ENCODE data around the gene ZNF549. TPM values are rescaled to one million over a fixed set of nuclear protein-coding genes. Genes with fewer than 3 reads are reported as not detected.
"Not testable (repeated sequence)": the region's sequence is repeated elsewhere in the genome, so short reads cannot be mapped to it uniquely, and the experiment has no call there.

ZNF549 gene
- total RNA-seq, 1 experiment from 2014 or later: 5.0 TPM

DNA sequence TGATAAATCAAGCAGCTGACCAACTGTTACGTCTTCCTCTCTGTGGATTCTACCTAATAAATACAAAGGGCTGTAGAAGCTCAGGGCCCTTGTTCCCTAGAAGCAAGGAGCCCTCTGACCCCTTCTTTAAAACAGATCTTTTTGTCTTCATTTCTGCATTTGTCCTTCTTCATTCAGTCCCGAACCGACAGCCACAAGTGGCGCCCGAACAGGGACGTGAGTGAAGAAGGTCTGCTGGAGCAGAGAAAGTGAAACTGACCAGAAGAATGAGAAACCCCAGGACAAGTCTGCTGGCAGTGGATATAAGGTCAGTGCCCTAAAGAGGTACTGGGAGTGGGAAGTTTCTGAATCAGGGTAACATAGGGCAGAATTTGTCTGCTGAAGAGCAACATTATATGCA is 14.3 kb upstream of the ZNF549 start:
- Histone ChIP-seq H2AFZ (ENCODE audit: low read length) (no peak overlapping the region), H3K79me2 (ENCODE audit: low read length) (no peaks in the 10 kb centered on the region), H3K4me3 (ENCODE audit: low read length) (no peak overlapping the region; the same call in 1 of the 2 replicates), H3K9ac (ENCODE audit: low read length) (no peak overlapping the region), H3K27me3 (ENCODE audit: low read length) (no peaks in the 10 kb centered on the region), H3K9me2 (replicated peaks; ENCODE audit: low read length) (no peaks in the 10 kb centered on the region), H3K36me3 (ENCODE audit: low read depth, low read length) (peaks cover 87% of the 10 kb centered on the region), H3F3A (ENCODE audit: low read length, unreplicated experiment) (no peaks in the 10 kb centered on the region), H3K4me1 (ENCODE audit: insufficient read depth, low read length) (no peaks in the 10 kb centered on the region), H4K20me1 (ENCODE audit: low read length) (no peaks in the 10 kb centered on the region), H3K9me3 (ENCODE audit: low read length) (peaks cover 58% of the 10 kb centered on the region), H3K27ac (ENCODE audit: low read length) (no peak overlapping the region), H3K4me2 (ENCODE audit: low read length) (no peak overlapping the region)
- POLR2A ChIA-PET (ENCODE audit: unreplicated experiment): no interaction called here
- TF ChIP-seq, protein P1, sequence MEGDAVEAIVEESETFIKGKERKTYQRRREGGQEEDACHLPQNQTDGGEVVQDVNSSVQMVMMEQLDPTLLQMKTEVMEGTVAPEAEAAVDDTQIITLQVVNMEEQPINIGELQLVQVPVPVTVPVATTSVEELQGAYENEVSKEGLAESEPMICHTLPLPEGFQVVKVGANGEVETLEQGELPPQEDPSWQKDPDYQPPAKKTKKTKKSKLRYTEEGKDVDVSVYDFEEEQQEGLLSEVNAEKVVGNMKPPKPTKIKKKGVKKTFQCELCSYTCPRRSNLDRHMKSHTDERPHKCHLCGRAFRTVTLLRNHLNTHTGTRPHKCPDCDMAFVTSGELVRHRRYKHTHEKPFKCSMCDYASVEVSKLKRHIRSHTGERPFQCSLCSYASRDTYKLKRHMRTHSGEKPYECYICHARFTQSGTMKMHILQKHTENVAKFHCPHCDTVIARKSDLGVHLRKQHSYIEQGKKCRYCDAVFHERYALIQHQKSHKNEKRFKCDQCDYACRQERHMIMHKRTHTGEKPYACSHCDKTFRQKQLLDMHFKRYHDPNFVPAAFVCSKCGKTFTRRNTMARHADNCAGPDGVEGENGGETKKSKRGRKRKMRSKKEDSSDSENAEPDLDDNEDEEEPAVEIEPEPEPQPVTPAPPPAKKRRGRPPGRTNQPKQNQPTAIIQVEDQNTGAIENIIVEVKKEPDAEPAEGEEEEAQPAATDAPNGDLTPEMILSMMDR (conservative IDR thresholded peaks at IDR 0.05; ENCODE audit: low read depth, low read length): no peak
- TF ChIP-seq EZH2 (IDR thresholded peaks at IDR 0.05; ENCODE audit: low read length, unreplicated experiment): no peak
- TF ChIP-seq EZH2phosphoT487 (IDR thresholded peaks at IDR 0.05; ENCODE audit: borderline replicate concordance, low read length): no peak
- CTCF ChIA-PET: no interaction called here
- intact Hi-C loops (cut with micrococcal nuclease): no loop called here
- ATAC-seq (no peak), DNase-seq (no peak)
- BruUV-seq (replicated peaks): no TSS peak

DNA sequence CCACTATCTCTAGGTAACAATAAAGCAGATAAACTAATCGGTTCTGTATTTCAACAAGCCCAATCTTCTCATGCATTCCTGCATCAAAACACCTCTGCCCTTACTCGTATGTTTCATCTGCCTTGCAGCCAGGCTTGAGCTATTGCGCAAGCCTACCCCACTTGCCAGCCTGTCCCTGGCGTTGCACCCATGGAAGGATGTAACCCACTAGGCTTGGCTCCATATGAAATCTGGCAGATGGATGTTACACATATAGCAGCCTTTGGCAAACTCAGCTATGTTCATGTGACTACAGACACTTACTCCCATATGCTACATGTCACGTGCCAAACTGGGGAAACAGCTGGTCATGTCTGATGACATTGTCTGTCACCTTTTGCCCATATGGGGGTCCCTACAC is 11.9 kb upstream of the ZNF549 start:
- H2AFZ ChIP-seq (ENCODE audit: low read length): no peak overlapping the region

DNA sequence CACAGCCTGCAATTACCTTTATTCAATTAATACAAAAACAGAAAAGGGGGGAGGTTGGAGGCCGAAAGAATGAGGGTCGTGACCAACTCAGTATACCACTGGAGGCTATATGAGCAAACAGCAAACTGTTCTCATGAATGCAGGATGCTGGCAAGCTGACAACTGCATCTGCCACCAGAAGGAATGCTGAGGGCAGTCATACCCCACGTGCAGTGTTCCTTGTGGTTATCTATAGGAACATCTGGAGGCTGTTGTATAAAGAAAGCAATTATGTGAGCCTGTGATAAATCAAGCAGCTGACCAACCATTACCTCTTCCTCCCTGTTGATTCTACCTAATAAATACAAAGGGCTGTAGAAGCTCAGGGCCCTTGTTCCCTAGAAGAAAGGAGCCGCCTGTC is 9.1 kb upstream of the ZNF549 start:
- POLR2A ChIA-PET (ENCODE audit: unreplicated experiment): not testable (repeated sequence)

More for the DNA sequence above, 11.9 kb upstream of the ZNF549 start:
- Histone ChIP-seq H3K9me2 (replicated peaks; ENCODE audit: low read length) (no peaks in the 10 kb centered on the region), H3K9ac (ENCODE audit: low read length) (no peak overlapping the region), H3K79me2 (ENCODE audit: low read length) (no peaks in the 10 kb centered on the region), H3K4me1 (ENCODE audit: insufficient read depth, low read length) (no peaks in the 10 kb centered on the region), H3K27ac (ENCODE audit: low read length) (no peak overlapping the region), H4K20me1 (ENCODE audit: low read length) (no peaks in the 10 kb centered on the region), H3F3A (ENCODE audit: low read length, unreplicated experiment) (no peaks in the 10 kb centered on the region), H3K27me3 (ENCODE audit: low read length) (no peaks in the 10 kb centered on the region), H3K36me3 (ENCODE audit: low read depth, low read length) (peaks cover 67% of the 10 kb centered on the region), H3K4me2 (ENCODE audit: low read length) (no peak overlapping the region), H3K4me3 (ENCODE audit: low read length) (no peak overlapping the region), H3K9me3 (ENCODE audit: low read length) (peaks cover 40% of the 10 kb centered on the region)
- POLR2A ChIA-PET (ENCODE audit: unreplicated experiment): no interaction called here
- ATAC-seq (no peak), DNase-seq (no peak)
- TF ChIP-seq, protein P1 (conservative IDR thresholded peaks at IDR 0.05; ENCODE audit: low read depth, low read length): no peak
- TF ChIP-seq EZH2phosphoT487 (IDR thresholded peaks at IDR 0.05; ENCODE audit: borderline replicate concordance, low read length): no peak
- TF ChIP-seq EZH2 (IDR thresholded peaks at IDR 0.05; ENCODE audit: low read length, unreplicated experiment): no peak
- intact Hi-C loops (cut with micrococcal nuclease): no loop called here
- BruUV-seq (replicated peaks): no TSS peak
- CTCF ChIA-PET: no interaction called here

More for the DNA sequence above, 9.1 kb upstream of the ZNF549 start:
- H2AFZ ChIP-seq (ENCODE audit: low read length); intact Hi-C loops (cut with micrococcal nuclease); CTCF ChIA-PET; BruUV-seq (replicated peaks); H3K4me1 ChIP-seq (ENCODE audit: insufficient read depth, low read length); H3K27me3 ChIP-seq (ENCODE audit: low read length); DNase-seq; H3K4me2 ChIP-seq (ENCODE audit: low read length); ATAC-seq; H4K20me1 ChIP-seq (ENCODE audit: low read length); H3K9me2 ChIP-seq (replicated peaks; ENCODE audit: low read length); H3K9ac ChIP-seq (ENCODE audit: low read length); H3K79me2 ChIP-seq (ENCODE audit: low read length); H3F3A ChIP-seq (ENCODE audit: low read length, unreplicated experiment); H3K27ac ChIP-seq (ENCODE audit: low read length); H3K4me3 ChIP-seq (ENCODE audit: low read length): not testable (repeated sequence)
- H3K36me3 ChIP-seq (ENCODE audit: low read depth, low read length): peaks cover 52% of the 10 kb centered on the region
- H3K9me3 ChIP-seq (ENCODE audit: low read length): peaks cover 28% of the 10 kb centered on the region
